HepG2 (cell line): Measurements from ENCODE around the gene TMEM63C. TPM values are rescaled to one million over a fixed set of nuclear protein-coding genes. Genes with fewer than 3 reads are reported as not detected.

ENCODE experiments used
- ATAC-seq: fragments of 200-7000 bp; cut with Tn5 transposase; 3 replicates; pipeline ENCODE4 v1.9.1; 2020; ENCODE audit warnings: mild to moderate bottlenecking, moderate library complexity
- BruUV-seq: library from RNA; stranded (reverse); fragments of 400-500 nt; replicated peaks from 2 replicates; lab custom pipeline; 2021; lab: Mats Ljungman, UMichigan
- CTCF ChIA-PET: fragments of 300-600 bp; formaldehyde crosslinking; extraction: SDS; loops from one replicate; lab custom pipeline; 2021; ENCODE audit warnings: low total read pairs, inconsistent platforms, low intra/inter-chr PET ratio; lab: Yijun Ruan, JAX
- POLR2A ChIA-PET: fragments of 350-600 bp; sonication (Branson Sonifier 250); formaldehyde crosslinking; loops from one replicate; lab custom pipeline; 2020; ENCODE audit warnings: antibody characterized with exemption, inconsistent platforms; lab: Yijun Ruan, JAX
- DNase-seq: peaks from one replicate; pipeline ENCODE4 v3.0.0-alpha.2; 2015; ENCODE audit warnings: low spot score
- FAIRE-seq: peaks from 3 replicates; lab custom pipeline; 2011; peaks lifted over from hg19 to GRCh38; lab: Jason Lieb, UNC
- H2AFZ ChIP-seq: one replicate; pipeline ENCODE4 v1.6.1; 2011; ENCODE audit warnings: low read length, inconsistent platforms
- H3K27ac ChIP-seq: fragments of 300-600 bp; 3 replicates; pipeline ENCODE4 v1.8.0; 2011; ENCODE audit warnings: mixed run types, mild to moderate bottlenecking, mixed read lengths, low read length, inconsistent platforms; ENCODE audit not compliant: insufficient read depth; ENCODE audit errors: extremely low read length
- H3K27me3 ChIP-seq, 2 experiments: fragments of 200-600 bp in 1 of 2; 2 replicates in 1 of 2; 3 replicates in 1 of 2; pipeline versions ENCODE4 v1.6.0 to v1.8.0; 2011; ENCODE audit warnings: low read length in 2 of 2, mild to moderate bottlenecking in 2 of 2, moderate library complexity in 2 of 2, inconsistent platforms in 1 of 2; ENCODE audit not compliant: insufficient read depth in 2 of 2, control insufficient read depth in 1 of 2
- H3K36me3 ChIP-seq, 2 experiments: fragments of 200-600 bp in 1 of 2; replicated peaks in 1 of 2; 2 replicates in 1 of 2; 3 replicates in 1 of 2; pipeline versions ENCODE4 v1.5.1 to v1.8.0; 2011; ENCODE audit warnings: low read length in 2 of 2, inconsistent platforms in 1 of 2; ENCODE audit not compliant: insufficient read depth in 2 of 2, control insufficient read depth in 1 of 2
- H3K4me1 ChIP-seq: 2 replicates; pipeline ENCODE4 v1.5.1; 2012; ENCODE audit warnings: low read length, inconsistent platforms; ENCODE audit not compliant: insufficient read depth
- H3K4me2 ChIP-seq: 2 replicates; pipeline ENCODE4 v1.6.0; 2011; ENCODE audit warnings: low read depth, low read length, inconsistent platforms
- H3K4me3 ChIP-seq, 3 experiments: fragments of 200-600 bp in 1 of 3; sonication (generic), shearing (Covaris generic) in 1 of 3; replicated peaks in 1 of 3; 2 replicates each; pipeline ENCODE4 v1.5.1; 2011 to 2016; ENCODE audit warnings: low read length in 3 of 3, inconsistent platforms in 2 of 3, low read depth in 2 of 3, mild to moderate bottlenecking in 2 of 3, control low read depth in 1 of 3, mixed read lengths in 1 of 3; ENCODE audit not compliant: insufficient read depth in 1 of 3
- H3K79me2 ChIP-seq: one replicate; pipeline ENCODE4 v1.6.1; 2011; ENCODE audit warnings: low read length, inconsistent platforms; ENCODE audit not compliant: insufficient read depth
- H3K9ac ChIP-seq: 2 replicates; pipeline ENCODE4 v1.6.0; 2011; ENCODE audit warnings: mild to moderate bottlenecking, low read depth, low read length, inconsistent platforms; ENCODE audit not compliant: insufficient read depth
- H3K9me3 ChIP-seq: 2 replicates; pipeline ENCODE4 v1.5.1; 2012; ENCODE audit warnings: mild to moderate bottlenecking, low read length
- H4K20me1 ChIP-seq: 2 replicates; pipeline ENCODE4 v1.6.0; 2011; ENCODE audit warnings: inconsistent platforms, mild to moderate bottlenecking, low read length, moderate library complexity; ENCODE audit not compliant: insufficient read depth
- CBFB ChIP-seq: sonication (generic); formaldehyde crosslinking; IDR thresholded peaks from 2 replicates; pipeline ENCODE4 v1.4.0; 2020; ENCODE audit warnings: missing genetic modification reagents
- GRHL1 ChIP-seq: sonication (generic); formaldehyde crosslinking; conservative IDR thresholded peaks from 2 replicates; pipeline ENCODE4 v1.8.0; 2022; ENCODE audit warnings: missing genetic modification reagents
- HDAC2 ChIP-seq: sonication (generic); formaldehyde crosslinking; IDR thresholded peaks from 2 replicates; pipeline ENCODE4 v1.4.0; 2020; ENCODE audit warnings: missing genetic modification reagents
- HDAC6 ChIP-seq: fragments of 200-600 bp; sonication (generic); IDR thresholded peaks from 2 replicates; pipeline ENCODE4 v1.7.0; 2017; ENCODE audit warnings: mild to moderate bottlenecking, antibody characterized with exemption, low read length, low read depth
- KDM4B ChIP-seq: sonication (generic); formaldehyde crosslinking; IDR thresholded peaks from 2 replicates; pipeline ENCODE4 v1.4.0; 2020; ENCODE audit warnings: missing genetic modification reagents
- KLF13 ChIP-seq: sonication (generic); formaldehyde crosslinking; IDR thresholded peaks from 2 replicates; pipeline ENCODE4 v1.4.0; 2020; ENCODE audit warnings: mild to moderate bottlenecking, missing genetic modification reagents
- NR2C2 ChIP-seq: sonication (generic); formaldehyde crosslinking; IDR thresholded peaks from 2 replicates; pipeline ENCODE4 v1.4.0; 2020; ENCODE audit warnings: missing genetic modification reagents, mild to moderate bottlenecking, moderate library complexity, borderline replicate concordance
- SRSF1 ChIP-seq: fragments of 200-400 bp; formaldehyde crosslinking; optimal IDR thresholded peaks from 2 replicates; pipeline ENCODE3; 2017; ENCODE audit warnings: mild to moderate bottlenecking, low read depth, low read length, moderate library complexity
- TAF15 ChIP-seq: fragments of 200-400 bp; formaldehyde crosslinking; IDR thresholded peaks from one replicate; pipeline ENCODE4 v1.6.1; 2018; ENCODE audit warnings: mild to moderate bottlenecking, low read depth, low read length; ENCODE audit not compliant: poor library complexity, severe bottlenecking
- ZFP1 ChIP-seq: IDR thresholded peaks from 2 replicates; pipeline ENCODE4 v1.6.1; 2016
- ZNF207 ChIP-seq: fragments of 450-650 bp; IDR thresholded peaks from 2 replicates; pipeline ENCODE4 v1.6.1; 2016; ENCODE audit warnings: antibody characterized with exemption, borderline replicate concordance
- ZNF546 ChIP-seq: sonication (generic); formaldehyde crosslinking; conservative IDR thresholded peaks from 2 replicates; pipeline ENCODE4 v1.8.1; 2023; ENCODE audit warnings: mild to moderate bottlenecking, missing genetic modification reagents
- ZNF564 ChIP-seq: sonication (generic); formaldehyde crosslinking; IDR thresholded peaks from 2 replicates; pipeline ENCODE4 v1.8.1; 2023; ENCODE audit warnings: mild to moderate bottlenecking, missing genetic modification reagents
- ZNF646 ChIP-seq: sonication (generic); formaldehyde crosslinking; IDR thresholded peaks from 2 replicates; pipeline ENCODE4 v1.9.0; 2021; ENCODE audit warnings: mild to moderate bottlenecking, missing genetic modification reagents
- WGBS: methylation state at CpG from one replicate; pipeline ENCODE4 v1.1.6; 2017; ENCODE audit warnings: low lambda C conversion rate; 5-methylcytosine and 5-hydroxymethylcytosine counted together
- in situ Hi-C: cut with HindIII; loops from 2 replicates; pipeline ENCODE4 v1.10.0; 2017; ENCODE audit warnings: low pct_unique_long_range_greater_than_20kb; ENCODE audit not compliant: extremely low pct_ligation_motif_present
- intact Hi-C: fragments of 100-400 bp; cut with micrococcal nuclease; formaldehyde crosslinking; loops from one replicate; pipeline ENCODE4 v1.10.0; 2022; ENCODE audit not compliant: unreplicated experiment
- polyA plus RNA-seq, 8 experiments: library from polyadenylated mRNA; depleted of rRNA in 3 of 8; stranded (reverse) in 7 of 8; unstranded in 1 of 8; fragments of >200 nt; fragmentation: Illumina TruSeq in 4 of 8; extraction: Trizol in 4 of 8; gene quantifications; 2 replicates each; pipeline versions ENCODE4 v1.2.1 to v1.2.3, GENCODE V29; 2011 to 2016; ENCODE audit warnings: low read depth in 4 of 8, missing spikeins in 1 of 8, mixed read lengths in 1 of 8; ENCODE audit not compliant: insufficient read depth in 1 of 8
- total RNA-seq, 5 experiments: library from RNA; depleted of rRNA; stranded (reverse); fragments of >200 nt; fragmentation: Illumina TruSeq; extraction: Trizol; gene quantifications; 2 replicates each; pipeline ENCODE4 v1.2.3, GENCODE V29; 2016; ENCODE audit warnings: low read depth in 1 of 5

The TMEM63C gene
- total and polyA plus RNA-seq, 2 of the 13 experiments (the other 11 are each of a cell fraction or from before 2014, with no cell fraction given): 0.17 to 0.27 TPM

GRCh38 chr14:77194706-77195105 is 13.1 kb downstream of the TMEM63C start (continued):
- no peak for TF ChIP-seq ZNF646 (CRISPR knock-in tag)
- no peak for TF ChIP-seq HDAC2 (CRISPR knock-in tag)

GRCh38 chr14:77195766-77196165 is 14.2 kb downstream of the TMEM63C start:
- CTCF ChIA-PET: no interaction called here

More at GRCh38 chr14:77195766-77196165, 14.2 kb downstream of the TMEM63C start:
- no peak overlapping the region for H3K27ac ChIP-seq
- intact Hi-C loops: no loop called here
- WGBS: 0% methylated on average over 1 of the region's 9 CpGs
- no peaks in the 10 kb centered on the region for H4K20me1 ChIP-seq
- H3K4me3 ChIP-seq: no peak overlapping the region
- H3K79me2 ChIP-seq: no peaks in the 10 kb centered on the region
- H3K9ac ChIP-seq: no peak overlapping the region
- FAIRE-seq (no peak), ATAC-seq (no peak), DNase-seq (no peak)
- peaks cover 0 to 2% of the 10 kb centered on the region in 2 experiments; a peak in 1 of 5 replicates for H3K27me3 ChIP-seq
- BruUV-seq: no TSS peak
- H3K4me1 ChIP-seq: no peaks in the 10 kb centered on the region
- in situ Hi-C loops: no loop called here
- POLR2A ChIA-PET: no interaction called here
- no peaks in the 10 kb centered on the region for H3K9me3 ChIP-seq
- no peak overlapping the region for H2AFZ ChIP-seq
- TF ChIP-seq SRSF1 (no peak), HDAC6 (no peak), ZNF546 (CRISPR knock-in tag) (no peak), KLF13 (CRISPR knock-in tag) (no peak), ZNF207 (no peak), CBFB (CRISPR knock-in tag) (no peak), KDM4B (no peak), ZFP1 (CRISPR knock-in tag) (no peak), ZNF564 (no peak), GRHL1 (CRISPR knock-in tag) (no peak), NR2C2 (CRISPR knock-in tag) (no peak), TAF15 (no peak)
- H3K4me2 ChIP-seq: no peak overlapping the region
- H3K36me3 ChIP-seq: no peaks in the 10 kb centered on the region
